Left renal pelvis (tissue), 4 donors: ENCODE measurements around the gene MYO3A. TPM values are rescaled to one million over a fixed set of nuclear protein-coding genes. Genes with fewer than 3 reads are reported as not detected.

Experiments
- DNase-seq, 4 donors: peaks; one replicate each; pipeline ENCODE4 v3.0.0-alpha.2; 2013; ENCODE audit warnings: low read depth in 4 of 4, low spot score in 3 of 4
- polyA plus RNA-seq, 4 donors: library from polyadenylated mRNA; unstranded; fragments of 120-200 nt; gene quantifications; one replicate each; pipeline ENCODE4 v1.2.1, GENCODE V29; 2013; ENCODE audit not compliant: insufficient read length in 4 of 4

Gene MYO3A, protein sequence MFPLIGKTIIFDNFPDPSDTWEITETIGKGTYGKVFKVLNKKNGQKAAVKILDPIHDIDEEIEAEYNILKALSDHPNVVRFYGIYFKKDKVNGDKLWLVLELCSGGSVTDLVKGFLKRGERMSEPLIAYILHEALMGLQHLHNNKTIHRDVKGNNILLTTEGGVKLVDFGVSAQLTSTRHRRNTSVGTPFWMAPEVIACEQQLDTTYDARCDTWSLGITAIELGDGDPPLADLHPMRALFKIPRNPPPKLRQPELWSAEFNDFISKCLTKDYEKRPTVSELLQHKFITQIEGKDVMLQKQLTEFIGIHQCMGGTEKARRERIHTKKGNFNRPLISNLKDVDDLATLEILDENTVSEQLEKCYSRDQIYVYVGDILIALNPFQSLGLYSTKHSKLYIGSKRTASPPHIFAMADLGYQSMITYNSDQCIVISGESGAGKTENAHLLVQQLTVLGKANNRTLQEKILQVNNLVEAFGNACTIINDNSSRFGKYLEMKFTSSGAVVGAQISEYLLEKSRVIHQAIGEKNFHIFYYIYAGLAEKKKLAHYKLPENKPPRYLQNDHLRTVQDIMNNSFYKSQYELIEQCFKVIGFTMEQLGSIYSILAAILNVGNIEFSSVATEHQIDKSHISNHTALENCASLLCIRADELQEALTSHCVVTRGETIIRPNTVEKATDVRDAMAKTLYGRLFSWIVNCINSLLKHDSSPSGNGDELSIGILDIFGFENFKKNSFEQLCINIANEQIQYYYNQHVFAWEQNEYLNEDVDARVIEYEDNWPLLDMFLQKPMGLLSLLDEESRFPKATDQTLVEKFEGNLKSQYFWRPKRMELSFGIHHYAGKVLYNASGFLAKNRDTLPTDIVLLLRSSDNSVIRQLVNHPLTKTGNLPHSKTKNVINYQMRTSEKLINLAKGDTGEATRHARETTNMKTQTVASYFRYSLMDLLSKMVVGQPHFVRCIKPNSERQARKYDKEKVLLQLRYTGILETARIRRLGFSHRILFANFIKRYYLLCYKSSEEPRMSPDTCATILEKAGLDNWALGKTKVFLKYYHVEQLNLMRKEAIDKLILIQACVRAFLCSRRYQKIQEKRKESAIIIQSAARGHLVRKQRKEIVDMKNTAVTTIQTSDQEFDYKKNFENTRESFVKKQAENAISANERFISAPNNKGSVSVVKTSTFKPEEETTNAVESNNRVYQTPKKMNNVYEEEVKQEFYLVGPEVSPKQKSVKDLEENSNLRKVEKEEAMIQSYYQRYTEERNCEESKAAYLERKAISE (N-terminal part only)
- polyA plus RNA-seq, result 10 to 100 TPM in 1 of 4 donors, 1 to 10 TPM in 3; 1.2 to 10.0 (median 6.6) TPM

DNA sequence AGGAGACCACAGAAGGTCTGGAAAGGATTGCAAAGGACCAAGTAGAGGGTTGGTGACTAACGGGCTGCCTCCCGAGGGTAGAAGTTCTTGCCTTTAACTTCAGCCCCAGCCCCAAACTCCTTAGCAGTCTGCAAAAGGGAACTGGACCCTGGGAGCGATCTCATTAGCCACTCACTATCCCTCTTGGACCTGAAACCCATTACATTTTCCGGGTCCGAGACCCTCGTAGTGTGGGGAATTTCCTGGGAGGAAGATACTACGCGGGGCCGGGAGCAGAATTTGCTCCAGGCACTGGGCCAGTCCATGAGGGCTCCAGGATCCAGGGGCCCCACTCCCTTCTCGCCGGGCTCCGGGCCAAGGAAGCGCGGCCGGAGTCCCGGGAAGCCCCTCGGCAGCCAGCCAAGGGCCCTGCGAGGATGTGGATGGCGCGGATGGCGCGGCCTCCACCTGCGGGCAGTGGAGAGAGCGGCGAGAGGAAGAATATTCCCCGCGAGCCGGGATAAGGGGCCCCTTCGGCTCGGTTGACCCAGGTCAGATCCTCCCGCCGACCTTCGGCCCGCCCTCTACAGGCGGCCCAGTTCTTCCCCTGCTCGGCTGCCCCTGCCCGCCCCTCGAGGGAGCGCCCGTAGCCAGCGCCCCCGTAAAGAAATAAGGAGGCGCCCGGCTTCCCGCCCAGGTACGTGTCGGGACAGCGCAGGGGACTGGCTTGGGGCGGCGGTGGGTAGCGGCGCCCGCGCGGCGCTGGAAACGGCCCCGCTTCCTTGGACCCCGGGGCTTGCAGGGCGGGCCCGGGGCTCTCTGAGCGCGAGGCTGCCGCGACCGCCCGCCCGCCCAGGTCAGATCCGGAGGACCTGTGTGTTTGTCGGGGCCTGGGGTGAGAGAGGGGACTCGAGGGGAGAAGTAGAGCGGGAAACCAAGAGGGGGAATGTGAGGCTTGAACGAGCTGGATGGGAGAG lies at the start of gene MYO3A:
Gene MYO3A, plus strand, starts transcription at position 577 of the 956 bp plus-strand sequence. CDS start 17,882 bp downstream, outside the sequence.
- DNase-seq, result peak in 2 of 4 donors; percentile 5 to 29

DNA sequence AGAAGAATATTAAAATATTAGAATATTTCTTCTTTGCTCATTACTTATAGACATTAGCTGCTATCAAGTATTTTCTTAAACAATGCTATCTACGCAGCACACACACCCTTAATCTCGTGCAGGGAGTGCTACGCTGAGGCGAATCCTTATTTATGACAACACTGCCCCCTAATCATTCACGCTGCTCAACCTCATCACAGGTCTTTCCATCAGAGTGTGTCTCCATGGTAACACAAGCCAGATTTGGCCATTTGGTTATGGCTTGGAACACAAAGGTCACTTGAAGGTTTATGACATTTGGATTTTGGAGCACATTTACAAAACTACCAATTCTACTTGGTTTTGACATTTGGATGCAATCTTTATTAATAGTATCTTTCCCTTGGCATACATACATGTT lies 45.4 kb upstream of the MYO3A start:
- no peak for DNase-seq

DNA sequence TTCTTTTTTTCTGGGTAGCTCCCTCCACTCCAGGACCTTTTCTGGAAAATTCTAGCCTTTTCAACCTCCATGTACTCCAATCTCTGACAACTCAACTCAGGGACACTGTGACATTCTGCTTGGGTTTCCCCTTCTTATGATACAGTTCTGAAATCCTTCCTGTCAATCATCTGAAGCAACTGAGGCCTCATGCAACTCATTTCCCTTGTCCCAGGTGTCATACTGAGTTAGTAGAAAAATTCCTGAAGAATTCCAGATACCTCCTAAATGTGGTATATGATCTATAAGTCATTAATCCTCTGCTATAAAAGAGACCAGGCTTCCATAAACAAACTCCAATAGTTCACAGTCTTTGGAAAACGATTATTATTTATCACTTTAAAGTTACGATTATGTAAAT lies 43.0 kb upstream of the MYO3A start:
- no peak for DNase-seq

DNA sequence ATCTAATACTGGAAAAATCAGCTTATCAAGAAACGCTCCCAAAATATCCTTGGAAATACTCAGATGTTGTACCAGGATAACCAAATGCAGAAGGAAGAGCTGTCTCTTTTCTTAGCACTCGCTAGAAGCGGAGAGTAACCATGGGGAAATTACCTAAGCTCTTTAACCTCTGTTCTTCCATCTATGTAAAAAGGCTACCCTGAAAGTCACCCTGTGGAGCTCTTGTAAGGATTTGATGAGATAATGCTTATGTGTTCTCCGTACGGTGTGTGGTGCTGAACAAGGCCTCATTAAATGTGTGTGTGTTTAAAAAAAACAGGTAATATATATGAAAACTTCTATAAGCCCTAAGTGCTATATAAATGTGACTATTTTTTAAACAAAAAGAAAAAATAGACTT lies 38.2 kb upstream of the MYO3A start:
- DNase-seq, result no peak

DNA sequence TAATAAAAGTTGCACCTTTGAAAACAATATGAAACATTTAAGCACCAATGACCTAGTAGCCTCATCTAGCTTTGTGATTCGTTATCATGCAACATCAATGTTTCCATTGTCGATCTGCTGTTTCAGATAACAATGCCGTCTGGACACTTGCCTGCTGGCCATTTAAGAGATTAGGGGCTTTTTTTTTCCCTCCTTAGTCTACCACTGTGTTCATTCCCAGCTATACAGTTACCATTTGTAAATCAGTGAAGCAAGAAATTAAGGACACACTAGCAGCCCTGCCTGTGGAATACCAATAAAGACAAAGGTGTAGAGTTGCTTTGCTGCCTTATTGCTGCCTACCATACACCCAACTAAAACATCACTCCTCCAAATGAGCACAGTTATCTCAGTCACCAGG lies 37.6 kb upstream of the MYO3A start:
- no peak for DNase-seq

DNA sequence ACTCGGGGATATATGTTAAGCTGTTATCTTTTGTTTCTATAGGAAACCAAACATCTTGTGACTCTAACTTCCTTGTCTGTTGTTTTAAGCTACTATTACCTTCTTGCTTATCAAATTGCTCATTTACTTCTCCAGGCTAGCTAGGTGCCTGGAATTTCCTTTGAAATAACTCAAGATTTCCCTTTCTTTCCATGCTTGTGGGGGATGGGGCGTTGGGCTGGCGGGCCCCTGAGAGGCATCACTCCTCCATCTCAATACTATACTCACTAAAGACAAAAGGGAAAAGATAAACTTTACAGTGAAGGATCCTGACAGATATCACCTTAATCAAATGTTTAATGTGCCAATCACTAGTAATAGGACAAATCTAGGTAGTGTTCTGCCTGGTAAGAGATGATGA lies 34.7 kb upstream of the MYO3A start:
- DNase-seq, result no peak

DNA sequence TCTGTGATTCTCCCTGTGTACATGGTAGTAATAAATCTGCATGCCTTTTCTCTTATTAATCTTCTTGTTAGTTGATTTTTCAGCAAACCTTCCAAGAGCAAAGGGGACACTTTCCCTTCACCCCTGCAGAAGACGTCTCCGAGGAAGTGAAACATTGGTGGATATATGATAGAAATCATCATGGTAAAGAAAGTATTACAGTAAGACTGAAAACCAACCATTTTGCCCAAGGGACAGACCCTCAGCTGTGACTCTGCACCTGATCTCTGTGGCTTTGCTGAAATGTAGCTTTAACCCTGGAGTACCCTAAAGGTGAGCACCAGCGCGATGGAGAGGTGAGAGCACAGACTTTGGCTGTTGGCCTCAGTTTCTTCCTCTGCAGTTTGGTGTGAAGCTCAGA lies 32.8 kb upstream of the MYO3A start:
- no peak for DNase-seq

DNA sequence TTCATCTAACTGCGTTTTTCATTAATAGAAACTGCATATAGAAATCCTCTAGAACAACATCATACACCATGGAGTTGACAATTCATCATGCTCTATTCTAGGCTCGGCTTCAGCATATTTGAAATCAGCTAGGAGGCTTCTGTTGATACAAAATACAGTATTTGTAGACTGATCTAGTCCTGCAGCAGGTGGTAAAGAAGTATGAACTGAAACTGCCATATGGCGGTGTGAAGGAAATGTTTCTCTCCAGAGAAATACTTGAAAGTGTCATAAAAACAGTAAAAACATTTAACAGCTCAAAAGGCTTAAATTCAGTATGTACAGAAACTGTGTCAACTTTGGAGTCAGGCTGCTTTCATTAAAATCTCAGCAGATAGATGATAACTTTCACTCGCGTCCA lies 32.0 kb upstream of the MYO3A start:
- no peak for DNase-seq

DNA sequence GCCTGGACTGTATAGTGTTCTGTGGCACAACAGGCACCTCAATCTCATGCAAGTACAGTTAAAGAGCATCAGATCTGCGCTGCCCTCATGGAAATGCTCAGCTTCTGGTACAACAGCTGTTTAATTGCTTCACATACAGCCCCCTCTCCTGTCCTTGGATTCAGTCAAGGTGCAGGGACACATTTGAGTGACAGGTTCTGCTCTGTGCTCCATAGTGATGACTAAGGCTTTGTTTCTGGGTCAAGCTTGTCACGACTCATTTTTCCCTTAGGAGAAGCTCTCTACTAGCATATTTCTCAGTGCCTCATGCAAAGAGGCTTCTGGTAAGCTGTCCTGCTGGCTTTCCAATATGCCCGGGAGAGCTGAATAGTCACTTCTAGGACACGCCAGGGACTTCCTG lies 26.8 kb upstream of the MYO3A start:
- no peak for DNase-seq

DNA sequence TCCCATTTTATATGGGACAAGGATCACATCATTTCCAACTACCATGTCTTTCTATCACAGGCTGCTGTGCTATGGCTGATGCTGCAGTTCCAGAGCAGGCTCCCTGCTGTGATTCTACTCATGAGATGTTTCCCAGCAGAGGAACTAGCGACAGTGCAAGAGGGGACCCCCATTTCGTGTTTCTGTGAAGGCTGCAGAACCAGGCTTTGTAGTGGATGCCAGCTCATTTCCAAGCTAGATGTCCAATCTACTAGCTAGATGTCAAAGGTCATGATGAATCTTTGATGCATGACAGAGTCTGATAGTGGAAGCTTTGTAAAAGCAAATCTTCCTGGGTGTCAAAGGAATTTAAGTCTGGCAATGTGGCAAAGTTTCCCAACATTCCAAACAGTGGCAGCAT lies 21.2 kb upstream of the MYO3A start:
- no peak for DNase-seq

DNA sequence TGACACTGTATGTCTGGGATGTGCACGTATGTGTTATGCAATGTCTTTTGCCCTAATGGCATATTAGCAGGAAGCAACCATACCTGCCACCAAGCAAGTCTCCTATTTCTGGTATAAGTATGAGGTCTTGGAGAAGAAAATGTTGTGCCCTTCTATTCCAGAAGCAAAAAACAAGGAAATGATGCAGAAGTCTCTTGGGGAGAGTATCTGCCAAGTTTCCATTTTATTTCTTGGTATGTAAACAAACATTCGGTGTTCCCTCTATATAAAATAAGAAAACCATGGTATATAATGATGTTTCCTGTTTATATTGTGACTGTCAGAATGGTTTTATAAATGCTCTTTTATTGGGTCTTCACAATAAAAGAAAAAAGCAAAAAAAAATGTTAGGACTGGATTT lies 19.3 kb upstream of the MYO3A start:
- no peak for DNase-seq

DNA sequence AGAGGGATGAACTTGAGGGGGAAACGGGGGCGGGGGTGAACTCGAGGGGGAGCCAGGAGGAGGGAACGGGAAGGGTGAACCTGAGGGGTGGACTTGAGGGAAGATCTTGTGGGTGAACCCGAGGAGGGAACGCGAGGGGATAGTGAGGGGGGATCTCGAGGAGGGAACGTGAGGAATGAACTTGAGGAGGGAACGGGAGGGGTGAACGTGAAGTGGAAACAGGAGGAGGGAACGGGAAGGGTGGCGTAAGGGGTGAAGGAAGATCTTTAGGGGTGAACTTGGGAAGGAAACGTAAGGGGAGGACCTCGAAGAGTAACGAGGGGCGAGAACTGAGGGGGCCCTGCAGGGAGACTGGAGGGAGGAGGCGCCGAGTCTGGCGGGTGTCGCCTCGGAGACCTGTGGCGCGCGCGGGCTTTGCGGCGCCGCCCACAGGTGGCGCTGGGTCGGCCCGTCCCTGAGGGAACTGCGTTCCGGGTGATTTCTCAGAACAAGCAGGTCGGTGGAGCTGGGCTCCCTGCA lies 651 bp downstream of the MYO3A start:
- DNase-seq, result peak in 3 of 4 donors; percentile 24 to 45 (median 41)

DNA sequence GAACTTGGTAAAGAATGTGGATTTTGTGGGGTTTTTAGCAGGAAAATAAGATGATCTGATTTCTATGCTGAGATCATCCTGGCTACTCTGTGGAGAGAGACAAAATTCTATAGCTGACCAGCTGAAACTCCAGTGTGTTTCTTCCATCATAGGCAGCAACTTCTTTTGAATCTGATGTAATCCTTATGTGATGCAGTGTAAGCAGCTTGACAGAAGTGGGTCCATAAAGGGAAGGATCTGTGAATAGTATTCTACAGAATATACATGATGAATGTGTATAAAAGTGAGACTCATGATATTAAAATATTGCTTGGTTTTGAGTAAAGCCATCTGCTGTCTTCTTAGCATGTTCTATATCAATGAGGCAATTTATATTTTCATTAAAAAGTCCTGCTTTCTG lies 4.4 kb downstream of the MYO3A start:
- no peak for DNase-seq

DNA sequence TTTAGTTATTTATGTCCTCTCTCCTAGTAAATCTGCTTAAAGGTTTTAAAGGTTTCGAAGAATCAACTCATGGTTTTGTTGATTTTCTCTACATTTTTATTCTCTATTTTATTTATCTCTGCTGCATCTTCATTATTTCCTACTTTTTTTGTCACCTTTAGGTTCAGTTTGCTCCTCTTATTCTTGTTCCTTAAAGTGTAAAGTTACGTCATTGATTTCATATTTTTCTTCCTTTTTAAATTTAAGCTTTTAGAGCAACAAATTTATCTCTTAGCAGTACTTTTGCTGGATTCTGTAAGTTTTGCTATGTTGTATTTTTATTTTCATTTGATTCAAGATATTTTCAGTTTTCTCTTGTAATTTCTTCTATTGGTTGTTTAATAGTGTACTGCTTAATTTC lies 10.7 kb downstream of the MYO3A start:
- no peak for DNase-seq

DNA sequence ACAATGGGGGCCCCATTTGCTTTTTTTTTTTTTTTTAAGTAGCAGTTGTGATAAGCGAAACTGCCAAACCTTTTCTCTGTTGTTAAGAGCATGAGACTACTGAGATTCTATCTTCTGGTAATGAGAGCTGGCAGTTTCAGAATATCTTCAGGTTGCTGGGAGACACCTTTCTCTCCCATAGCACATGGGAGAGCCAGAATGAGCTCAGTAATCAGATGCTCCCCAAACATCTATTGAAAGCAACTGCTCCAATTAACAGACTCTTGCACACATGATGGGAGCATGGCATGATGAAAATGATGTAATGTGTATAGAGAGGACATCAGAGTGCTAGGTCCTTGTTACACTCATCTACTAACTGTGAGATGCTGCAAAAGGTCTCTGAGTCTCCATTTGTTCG lies 18.8 kb downstream of the MYO3A start:
- DNase-seq, result no peak

DNA sequence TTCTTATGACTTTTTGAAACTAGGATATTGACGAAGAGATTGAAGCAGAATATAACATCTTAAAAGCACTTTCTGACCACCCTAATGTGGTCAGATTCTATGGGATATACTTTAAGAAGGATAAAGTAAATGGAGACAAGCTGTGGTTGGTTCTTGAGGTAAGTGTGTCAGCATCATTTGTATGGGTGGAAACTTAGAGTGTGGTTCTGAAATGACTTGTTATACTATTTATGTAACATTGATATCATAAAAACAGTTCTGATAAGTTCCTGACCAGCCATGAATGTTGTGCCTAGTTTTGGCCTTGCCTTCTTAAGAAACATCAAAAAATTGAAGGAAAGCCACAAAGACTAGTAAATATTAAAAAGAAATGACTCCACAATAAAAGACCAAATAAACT lies 20.8 kb downstream of the MYO3A start:
- DNase-seq, result no peak

DNA sequence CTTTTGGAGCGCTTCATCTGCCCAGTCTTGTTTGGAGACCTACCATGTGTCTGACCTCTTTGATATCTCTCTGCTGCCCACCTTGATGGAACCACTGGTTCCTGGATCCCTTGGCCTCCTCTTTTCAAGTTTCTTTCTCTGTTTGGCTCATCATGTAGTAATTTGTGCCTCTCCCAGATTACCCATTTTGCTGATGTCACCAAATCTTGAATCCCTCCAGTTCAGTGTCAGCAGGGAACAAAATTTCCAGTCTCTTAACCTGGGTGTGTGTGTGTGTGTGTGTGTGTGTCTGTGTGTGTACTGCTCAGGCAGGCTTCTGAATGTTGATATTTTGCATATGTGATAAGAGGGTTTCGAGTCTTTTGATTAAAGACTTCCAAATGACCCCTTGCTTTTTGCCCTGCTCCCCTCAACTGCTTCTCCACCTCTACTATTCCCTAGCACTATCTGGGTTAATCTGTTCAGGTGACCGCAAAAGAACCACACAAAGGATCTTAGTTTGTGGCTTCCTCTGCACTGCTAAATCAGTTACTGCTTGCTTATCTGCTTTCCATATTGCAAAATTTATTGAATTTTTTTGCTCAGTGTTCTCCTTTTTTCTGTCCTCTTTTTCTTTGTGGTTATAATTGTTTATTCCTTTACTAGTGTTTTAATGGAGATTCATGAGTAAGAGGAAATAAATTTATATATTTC lies 25.7 kb downstream of the MYO3A start:
- DNase-seq, result no peak

DNA sequence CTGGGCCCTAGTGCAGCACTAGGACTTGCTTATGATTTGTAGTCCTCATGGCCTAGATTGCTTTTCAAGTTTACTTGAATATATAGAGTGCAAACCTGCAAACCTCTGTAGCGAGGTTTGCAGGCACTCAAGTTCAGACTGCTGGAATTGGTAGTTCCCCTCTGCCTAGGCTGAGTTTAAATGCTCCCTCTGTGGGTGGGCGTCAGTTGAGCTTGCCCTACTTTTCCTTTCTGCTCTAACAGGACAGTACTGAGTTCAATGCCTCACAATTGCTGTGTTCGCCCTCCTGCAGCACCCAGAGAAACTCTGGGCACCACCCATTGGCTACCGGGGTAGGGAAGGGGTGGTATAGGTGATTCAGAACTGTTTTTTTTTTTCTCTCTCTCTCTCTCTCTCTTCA lies 31.6 kb downstream of the MYO3A start:
- no peak for DNase-seq

DNA sequence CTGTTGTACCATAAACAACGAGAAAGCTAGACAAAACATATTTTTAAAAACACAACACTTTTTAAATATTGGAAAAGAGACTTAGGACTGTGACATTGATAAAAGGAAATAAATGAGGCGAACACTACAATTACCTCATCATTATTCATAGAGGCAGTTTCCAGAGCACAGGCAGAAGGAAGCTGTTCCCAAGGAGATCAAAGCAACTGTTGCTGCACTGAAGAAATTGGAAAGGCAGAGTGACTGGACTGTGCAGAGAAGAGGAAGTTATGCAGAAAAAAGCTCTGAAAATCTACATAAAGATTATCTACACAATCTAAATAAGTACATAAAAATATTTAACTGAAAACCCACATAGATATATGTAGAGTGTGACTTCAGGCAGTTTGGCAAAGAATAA lies 32.8 kb downstream of the MYO3A start:
- DNase-seq, result peak in 1 of 4 donors; percentile 6
